Keratinocyte (primary cell): ENCODE results near the gene RNF152. TPM values are rescaled to one million over a fixed set of nuclear protein-coding genes. Genes with fewer than 3 reads are reported as not detected.

Source experiments
- DNase-seq: peaks from one replicate; pipeline ENCODE4 v3.0.0-alpha.2; 2011; ENCODE audit warnings: low read depth, missing footprints, low spot score
- FAIRE-seq: peaks from 2 replicates; lab custom pipeline; 2011; peaks lifted over from hg19 to GRCh38; lab: Jason Lieb, UNC
- H2AFZ ChIP-seq: 2 replicates; pipeline ENCODE4 v1.6.0; 2012; ENCODE audit warnings: low read length, control low read depth, inconsistent platforms; ENCODE audit not compliant: control insufficient read depth
- H3K27ac ChIP-seq: 2 replicates; pipeline ENCODE4 v1.5.1; 2011; ENCODE audit warnings: low read length; ENCODE audit not compliant: control insufficient read depth, insufficient read depth
- H3K27me3 ChIP-seq: 3 replicates; pipeline ENCODE4 v1.6.0; 2011; ENCODE audit warnings: low read length; ENCODE audit not compliant: control insufficient read depth, insufficient read depth; ENCODE audit errors: extremely low read depth
- H3K36me3 ChIP-seq, 2 experiments: 2 replicates in 1 of 2; 3 replicates in 1 of 2; pipeline ENCODE4 v1.5.1; 2011; ENCODE audit warnings: low read length in 2 of 2, mild to moderate bottlenecking in 1 of 2; ENCODE audit not compliant: control insufficient read depth in 2 of 2, insufficient read depth in 2 of 2; ENCODE audit errors: extremely low read depth in 1 of 2
- H3K4me1 ChIP-seq: 3 replicates; pipeline ENCODE4 v1.5.1; 2011; ENCODE audit warnings: low read length; ENCODE audit not compliant: control insufficient read depth, insufficient read depth; ENCODE audit errors: extremely low read depth
- H3K4me2 ChIP-seq: 3 replicates; pipeline ENCODE4 v1.6.0; 2011; ENCODE audit warnings: low read depth, low read length; ENCODE audit not compliant: control insufficient read depth, insufficient read depth; ENCODE audit errors: extremely low read depth
- H3K4me3 ChIP-seq, 3 experiments: fragments of 200-600 bp in 1 of 3; sonication (generic) in 1 of 3; 2 replicates in 2 of 3; 3 replicates in 1 of 3; pipeline ENCODE4 v1.5.1; 2011 to 2016; ENCODE audit warnings: low read length in 3 of 3, mild to moderate bottlenecking in 3 of 3, control low read depth in 2 of 3, inconsistent platforms in 1 of 3, low read depth in 1 of 3, mixed read lengths in 1 of 3, mixed run types in 1 of 3, moderate library complexity in 1 of 3; ENCODE audit not compliant: control insufficient read depth in 2 of 3, insufficient read depth in 2 of 3; ENCODE audit errors: extremely low read depth in 1 of 3
- H3K79me2 ChIP-seq: 2 replicates; pipeline ENCODE4 v1.6.0; 2012; ENCODE audit warnings: low read length; ENCODE audit not compliant: control insufficient read depth, insufficient read depth
- H3K9ac ChIP-seq: 3 replicates; pipeline ENCODE4 v1.6.0; 2011; ENCODE audit warnings: low read length; ENCODE audit not compliant: control insufficient read depth, insufficient read depth; ENCODE audit errors: extremely low read depth
- H3K9me1 ChIP-seq: 3 replicates; pipeline ENCODE4 v1.6.0; 2011; ENCODE audit warnings: low read length; ENCODE audit not compliant: control insufficient read depth, insufficient read depth; ENCODE audit errors: extremely low read depth
- H3K9me3 ChIP-seq: 2 replicates; pipeline ENCODE4 v1.5.1; 2012; ENCODE audit warnings: low read depth, low read length; ENCODE audit not compliant: control insufficient read depth
- H4K20me1 ChIP-seq: 3 replicates; pipeline ENCODE4 v1.6.0; 2011; ENCODE audit warnings: low read length; ENCODE audit not compliant: control insufficient read depth, insufficient read depth; ENCODE audit errors: extremely low read depth
- CTCF ChIP-seq, 3 experiments: IDR thresholded peaks in 1 of 3; conservative IDR thresholded peaks in 1 of 3; optimal IDR thresholded peaks in 1 of 3; 2 replicates in 2 of 3; 3 replicates in 1 of 3; pipeline versions ENCODE3 to v1.5.1; 2011; ENCODE audit warnings: low read length in 3 of 3, mild to moderate bottlenecking in 3 of 3, moderate library complexity in 2 of 3, control low read depth in 1 of 3, inconsistent platforms in 1 of 3; ENCODE audit not compliant: insufficient read depth in 2 of 3; ENCODE audit errors: extremely low read depth in 1 of 3
- EZH2 ChIP-seq: IDR thresholded peaks from one replicate; pipeline ENCODE4 v1.6.1; 2012; ENCODE audit warnings: inconsistent platforms, mild to moderate bottlenecking, low read length, moderate library complexity
- dilution Hi-C: fragments of 300-500 bp; cut with MboI; formaldehyde crosslinking; loops from one replicate; pipeline ENCODE4 v1.7.0; 2020; ENCODE audit warnings: low sequenced_read_pairs; ENCODE audit not compliant: extremely low pct_ligation_motif_present
- polyA plus RNA-seq, 5 experiments: library from polyadenylated mRNA; depleted of rRNA in 3 of 5; stranded (reverse) in 3 of 5; stranded (forward) in 1 of 5; unstranded in 1 of 5; fragments of >200 nt; gene quantifications; 1 replicate in 1 of 5; 2 replicates in 3 of 5; 3 replicates in 1 of 5; pipeline versions ENCODE4 v1.2.1 to v1.2.3, GENCODE V29; 2011 to 2012; ENCODE audit warnings: missing spikeins in 2 of 5, low read depth in 1 of 5, low replicate concordance in 1 of 5

RNF152 gene
- polyA plus RNA-seq, 1 donor (not counting 4 experiments of a cell fraction or from before 2014, with no cell fraction given), result 10.1 TPM

GRCh38 chr18:61939046-61939674, 46.4 kb upstream of the RNF152 start:
- Histone ChIP-seq H3K9me3 (peaks cover 4% of the 10 kb centered on the region), H3K9me1 (no peaks in the 10 kb centered on the region), H4K20me1 (no peaks in the 10 kb centered on the region), H3K4me2 (peak overlapping the region; percentile 18), H3K9ac (no peak overlapping the region), H3K4me3 (no peak overlapping the region), H3K27me3 (no peaks in the 10 kb centered on the region), H3K27ac (no peak overlapping the region), H2AFZ (no peak overlapping the region), H3K79me2 (no peaks in the 10 kb centered on the region), H3K4me1 (peaks cover 4% of the 10 kb centered on the region), H3K36me3 (no peaks in the 10 kb centered on the region)
- FAIRE-seq, result peak; percentile 92
- DNase-seq, result no peak
- dilution Hi-C loops, result no loop called here
- TF ChIP-seq EZH2 (no peak), CTCF (optimal IDR thresholded peaks at IDR 0.05 in 1 of 3, IDR thresholded peaks at IDR 0.05 in 1 of 3, conservative IDR thresholded peaks at IDR 0.05 in 1 of 3; ENCODE audit: extremely low read depth in 1 of 3, insufficient read depth in 2 of 3, low read length in 3 of 3) (no peak)

- no peak overlapping the region for H3K27ac ChIP-seq
- H3K79me2 ChIP-seq, result no peaks in the 10 kb centered on the region
- H3K4me3 ChIP-seq, result no peak overlapping the region
- H3K36me3 ChIP-seq, result no peaks in the 10 kb centered on the region
- H3K9me1 ChIP-seq, result no peaks in the 10 kb centered on the region
- no peak overlapping the region for H2AFZ ChIP-seq
- H3K4me2 ChIP-seq, result no peak overlapping the region
- no peak for FAIRE-seq
- H3K27me3 ChIP-seq, result no peaks in the 10 kb centered on the region
- no peaks in the 10 kb centered on the region for H4K20me1 ChIP-seq
- dilution Hi-C loops, result no loop called here
- DNase-seq, result no peak
- no peaks in the 10 kb centered on the region for H3K9me3 ChIP-seq
- no peak overlapping the region for H3K9ac ChIP-seq
- no peak for TF ChIP-seq CTCF (optimal IDR thresholded peaks at IDR 0.05 in 1 of 3, IDR thresholded peaks at IDR 0.05 in 1 of 3, conservative IDR thresholded peaks at IDR 0.05 in 1 of 3; ENCODE audit: extremely low read depth in 1 of 3, insufficient read depth in 2 of 3, low read length in 3 of 3)
- H3K4me1 ChIP-seq, result peaks cover 10% of the 10 kb centered on the region
Measured at GRCh38 chr18:61935362-61935761, 42.6 kb upstream of the RNF152 start.
